SH-SY5Y (cell line): Measurements from ENCODE around the gene CTNS.

Experiments used
- GATA2 ChIP-seq: IDR thresholded peaks from 2 replicates; pipeline ENCODE4 v1.6.1; 2011; ENCODE audit warnings: mild to moderate bottlenecking, low read depth, low read length
- GATA3 ChIP-seq: IDR thresholded peaks from 2 replicates; pipeline ENCODE4 v1.6.1; 2011; ENCODE audit warnings: low read depth, mild to moderate bottlenecking, low read length, moderate library complexity

GRCh38 chr17:3626831-3627768 lies 9.5 kb upstream of the CTNS start:
- no peak for TF ChIP-seq GATA2
- TF ChIP-seq GATA3: no peak
